AG09309 (cell line): ENCODE results near the gene BAZ2A.

Experiments
- DNase-seq: peaks from one replicate; pipeline ENCODE4 v3.0.0-alpha.2; 2010; ENCODE audit warnings: low read depth
- H3K4me3 ChIP-seq: 2 replicates; pipeline ENCODE4 v1.5.1; 2011; ENCODE audit warnings: mild to moderate bottlenecking, low read depth, low read length, moderate library complexity; ENCODE audit not compliant: control insufficient read depth
- TF ChIP-seq, protein P1 (sequence below): IDR thresholded peaks from 2 replicates; pipeline ENCODE4 v1.5.1; 2011; ENCODE audit warnings: mild to moderate bottlenecking, low read depth, low read length, inconsistent platforms; ENCODE audit not compliant: insufficient read depth, control insufficient read depth; ENCODE audit errors: missing control alignments

BAZ2A gene

DNA sequence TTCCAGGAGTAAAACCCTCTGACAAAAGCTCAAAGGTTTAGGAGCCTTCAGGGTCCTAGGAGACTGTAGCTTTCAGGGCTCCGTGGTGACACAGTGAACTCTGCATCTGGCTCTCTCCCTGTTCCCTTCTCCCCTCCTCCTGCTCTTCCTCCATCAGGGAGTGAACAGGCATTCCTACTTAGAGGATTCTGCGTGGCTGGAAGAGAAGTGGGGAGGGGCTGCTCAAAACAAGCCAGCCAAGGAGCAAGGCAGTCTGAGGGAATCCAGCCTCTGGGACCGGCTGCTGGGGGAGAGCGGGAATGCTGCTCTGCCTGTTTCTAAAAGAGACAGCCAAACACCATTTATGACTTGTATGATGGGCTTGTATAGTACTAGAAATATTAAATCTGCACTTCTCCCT, 59.0 kb downstream of the BAZ2A start:
- H3K4me3 ChIP-seq: no peak overlapping the region
- TF ChIP-seq, protein P1, sequence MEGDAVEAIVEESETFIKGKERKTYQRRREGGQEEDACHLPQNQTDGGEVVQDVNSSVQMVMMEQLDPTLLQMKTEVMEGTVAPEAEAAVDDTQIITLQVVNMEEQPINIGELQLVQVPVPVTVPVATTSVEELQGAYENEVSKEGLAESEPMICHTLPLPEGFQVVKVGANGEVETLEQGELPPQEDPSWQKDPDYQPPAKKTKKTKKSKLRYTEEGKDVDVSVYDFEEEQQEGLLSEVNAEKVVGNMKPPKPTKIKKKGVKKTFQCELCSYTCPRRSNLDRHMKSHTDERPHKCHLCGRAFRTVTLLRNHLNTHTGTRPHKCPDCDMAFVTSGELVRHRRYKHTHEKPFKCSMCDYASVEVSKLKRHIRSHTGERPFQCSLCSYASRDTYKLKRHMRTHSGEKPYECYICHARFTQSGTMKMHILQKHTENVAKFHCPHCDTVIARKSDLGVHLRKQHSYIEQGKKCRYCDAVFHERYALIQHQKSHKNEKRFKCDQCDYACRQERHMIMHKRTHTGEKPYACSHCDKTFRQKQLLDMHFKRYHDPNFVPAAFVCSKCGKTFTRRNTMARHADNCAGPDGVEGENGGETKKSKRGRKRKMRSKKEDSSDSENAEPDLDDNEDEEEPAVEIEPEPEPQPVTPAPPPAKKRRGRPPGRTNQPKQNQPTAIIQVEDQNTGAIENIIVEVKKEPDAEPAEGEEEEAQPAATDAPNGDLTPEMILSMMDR: no peak
- no peak for DNase-seq

- no peak for DNase-seq
- TF ChIP-seq, protein P1: no peak
- no peak overlapping the region for H3K4me3 ChIP-seq
Observed at GRCh38 chr12:56568146-56568545, 62.0 kb downstream of the BAZ2A start.

DNA sequence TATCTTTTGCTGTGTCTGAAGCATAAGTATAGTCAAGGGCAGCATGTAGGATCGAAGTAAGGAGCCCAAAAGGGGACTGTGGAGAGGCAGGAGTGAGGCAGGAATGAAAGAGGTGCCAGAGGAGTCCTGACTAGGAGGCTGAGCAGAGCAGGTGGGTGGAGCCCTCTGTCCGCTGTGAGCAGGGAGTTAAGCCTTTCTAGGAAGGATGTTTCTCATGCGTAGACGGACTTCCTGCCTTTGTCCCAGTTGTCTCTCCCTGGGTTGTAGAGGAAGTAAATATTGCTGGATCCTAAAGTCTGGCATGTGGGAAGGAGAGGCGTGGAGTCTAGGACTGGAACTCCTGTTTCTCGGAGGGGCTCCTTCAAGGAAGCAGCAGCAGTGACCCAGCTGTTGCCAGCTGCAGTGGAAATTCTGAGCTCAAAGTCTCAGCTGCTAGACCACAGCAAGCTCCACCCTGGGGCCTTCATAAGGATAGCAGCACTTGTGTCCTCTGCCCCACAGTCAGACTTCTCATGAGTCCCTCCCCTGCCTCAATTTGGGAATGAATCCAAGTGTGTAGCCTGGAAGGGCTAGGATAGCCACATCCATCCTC, 64.5 kb downstream of the BAZ2A start:
- TF ChIP-seq, protein P1: no peak
- peak; percentile 23 for DNase-seq
- H3K4me3 ChIP-seq: no peak overlapping the region

GRCh38 chr12:56551070-56551469, 79.1 kb downstream of the BAZ2A start:
- DNase-seq: no peak
- TF ChIP-seq, protein P1: no peak
- H3K4me3 ChIP-seq: no peak overlapping the region

- no peak for DNase-seq
- H3K4me3 ChIP-seq: no peak overlapping the region
- TF ChIP-seq, protein P1: no peak
Observed at GRCh38 chr12:56546680-56547079, 83.4 kb downstream of the BAZ2A start.
